ENCODE measurements around the gene MDFI.
A peak's percentile ranks its signal among the peaks of the same experiment; 100 is the strongest.
"Not testable (repeated sequence)": the region's sequence is repeated elsewhere in the genome, so short reads cannot be mapped to it uniquely, and the experiment has no call there.

MDFI gene

DNA sequence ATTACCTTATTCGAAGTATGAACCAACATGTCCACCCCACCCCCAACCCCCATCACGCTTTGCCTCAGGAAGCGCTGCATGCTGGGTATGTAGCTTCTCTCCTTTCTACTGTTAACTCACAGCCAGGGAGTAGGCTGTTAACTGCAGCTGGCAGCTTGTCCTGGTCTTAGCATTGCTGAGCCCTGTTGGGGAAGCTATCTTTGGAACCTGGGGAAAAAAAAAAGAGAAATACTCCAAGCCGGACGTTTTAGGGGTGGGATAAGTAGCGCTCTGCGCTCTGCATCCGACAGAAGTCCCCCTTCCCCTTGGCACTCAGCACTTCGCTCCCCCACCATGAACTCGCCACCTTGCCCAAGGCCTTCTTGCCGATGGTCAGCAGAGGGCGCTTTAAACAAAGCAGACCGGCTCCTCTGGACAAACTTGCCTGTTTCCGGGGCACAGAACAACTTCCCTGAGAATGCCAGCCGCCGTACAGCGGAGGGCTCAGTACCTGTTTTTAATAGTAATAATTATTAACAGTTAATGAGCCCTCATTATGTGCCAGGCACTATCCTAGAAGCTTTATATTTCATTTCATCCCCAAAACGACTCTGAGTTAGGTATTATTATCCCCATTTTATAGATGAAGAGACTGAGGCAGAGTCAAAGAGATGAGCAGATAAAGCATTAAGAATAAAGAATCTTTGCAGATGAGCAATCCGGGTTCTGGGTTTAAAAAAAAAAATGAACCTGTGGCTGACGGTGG, 35.2 kb upstream of the MDFI start:
- peak; percentile 56 for DNase-seq

DNA sequence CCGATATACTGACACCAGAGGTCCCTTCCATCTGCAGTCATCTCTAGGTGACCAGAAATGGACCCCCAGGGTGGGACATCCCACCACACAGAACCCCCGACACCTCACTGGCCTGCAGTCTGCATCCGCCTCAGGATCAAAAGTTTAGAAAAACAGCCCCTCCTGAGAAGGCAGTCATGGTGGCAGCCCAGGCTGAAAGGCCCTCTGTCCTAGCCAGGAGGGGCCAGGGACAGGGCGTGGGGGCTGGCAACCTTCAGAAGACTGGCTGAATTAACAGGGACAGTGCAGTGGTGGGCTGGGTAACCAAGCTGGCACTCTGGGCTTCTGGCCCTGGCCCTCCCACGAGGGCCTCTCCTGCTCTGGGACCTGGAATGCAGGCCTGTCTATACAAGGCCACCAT, 34.3 kb upstream of the MDFI start:
- DNase-seq: no peak

DNA sequence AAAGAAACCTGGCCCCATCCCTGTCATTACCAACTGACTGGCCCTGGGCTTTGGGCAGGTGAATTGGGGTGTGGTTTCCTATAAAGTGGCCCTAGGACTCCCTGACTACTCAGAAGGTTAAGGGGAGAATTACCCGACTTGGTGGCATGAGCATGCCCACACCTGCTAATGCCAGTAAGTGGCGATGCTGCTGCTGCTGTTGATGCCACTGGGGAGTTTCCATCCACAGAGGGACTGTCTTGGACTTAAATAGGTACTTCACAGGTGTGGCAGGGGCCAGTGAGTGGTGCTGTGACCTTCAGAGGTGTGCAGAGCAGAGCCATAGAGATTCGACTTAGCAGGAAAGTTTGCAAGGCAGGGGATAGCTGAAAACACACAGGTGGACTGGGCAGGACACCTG, 32.6 kb upstream of the MDFI start:
- no peak for DNase-seq

DNA sequence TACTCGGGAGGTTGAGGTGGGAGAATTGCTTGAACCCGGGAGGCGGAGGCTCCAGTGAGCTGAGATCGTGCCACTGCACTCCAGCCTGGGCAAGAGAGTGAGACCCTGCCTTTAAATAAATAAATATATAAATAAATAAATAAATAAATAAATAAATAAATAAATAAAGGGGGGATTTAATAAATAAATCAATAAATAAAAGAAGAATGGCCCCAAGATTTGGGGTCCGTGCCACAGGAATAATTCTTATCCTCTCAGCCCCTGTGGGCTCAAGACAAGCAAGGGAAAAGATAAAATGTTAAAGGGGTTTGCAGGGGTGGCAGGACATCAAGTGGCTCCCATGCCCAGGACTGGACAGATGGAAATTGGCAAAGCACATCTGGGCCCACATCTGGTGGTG, 31.2 kb upstream of the MDFI start:
- DNase-seq: no peak

- DNase-seq: no peak
Measured at GRCh38 chr6:41607736-41608135, 30.5 kb upstream of the MDFI start.

DNA sequence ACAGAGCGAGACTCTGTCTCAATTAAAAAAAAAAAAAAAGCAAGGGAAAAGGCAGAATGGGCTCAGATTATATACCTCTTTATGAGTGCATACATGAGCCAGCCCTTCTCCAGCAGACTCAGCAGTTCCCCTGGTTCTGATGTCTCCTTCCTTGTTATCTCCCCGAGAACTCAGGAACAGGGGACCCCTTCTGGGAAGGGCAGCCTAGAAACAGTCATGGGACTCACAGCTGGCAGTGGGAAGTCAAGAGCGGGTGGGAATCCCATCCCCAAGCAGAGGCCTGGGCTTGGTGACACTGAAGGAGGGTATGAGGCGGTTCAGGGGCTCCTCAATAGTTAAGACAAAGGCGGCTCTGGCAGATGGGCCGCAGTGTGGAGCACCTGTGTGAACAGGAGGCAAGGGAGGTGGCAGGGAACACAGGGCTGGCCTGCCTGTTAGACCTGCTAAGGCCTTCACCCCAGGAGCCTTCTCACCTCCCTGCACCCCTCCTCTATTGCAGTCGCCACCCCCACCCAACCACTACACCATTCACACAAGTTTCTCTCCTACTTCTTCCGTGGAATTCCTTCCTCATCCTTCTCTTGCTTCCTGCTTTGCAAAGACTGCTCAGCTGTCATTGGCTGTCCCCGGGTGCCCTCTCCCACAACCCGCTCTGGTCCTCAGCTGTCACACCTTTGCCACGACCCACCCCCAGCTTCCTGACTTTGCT, 29.7 kb upstream of the MDFI start:
- DNase-seq: no peak

GRCh38 chr6:41614715-41615114, 23.6 kb upstream of the MDFI start:
- no peak for DNase-seq

DNA sequence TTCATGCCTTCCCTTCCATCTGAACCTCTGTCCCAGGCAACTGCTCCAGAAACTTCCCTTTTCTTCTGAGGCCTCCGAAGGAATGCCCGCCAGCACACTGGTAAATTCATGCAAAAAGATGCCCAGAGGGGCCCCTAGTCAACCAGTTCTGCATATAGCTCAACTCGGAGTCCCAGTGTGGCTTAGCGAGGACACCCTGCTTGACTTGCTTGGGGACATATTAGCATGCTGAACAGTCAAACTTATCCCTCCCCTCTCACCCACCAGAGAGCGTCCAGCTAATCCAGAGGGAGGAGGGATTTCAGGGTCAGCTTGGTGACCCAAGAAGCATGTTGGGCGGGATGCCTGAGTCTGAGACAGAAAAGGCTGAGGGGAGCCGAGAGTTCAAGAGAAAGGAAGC, 23.0 kb upstream of the MDFI start:
- no peak for DNase-seq

DNA sequence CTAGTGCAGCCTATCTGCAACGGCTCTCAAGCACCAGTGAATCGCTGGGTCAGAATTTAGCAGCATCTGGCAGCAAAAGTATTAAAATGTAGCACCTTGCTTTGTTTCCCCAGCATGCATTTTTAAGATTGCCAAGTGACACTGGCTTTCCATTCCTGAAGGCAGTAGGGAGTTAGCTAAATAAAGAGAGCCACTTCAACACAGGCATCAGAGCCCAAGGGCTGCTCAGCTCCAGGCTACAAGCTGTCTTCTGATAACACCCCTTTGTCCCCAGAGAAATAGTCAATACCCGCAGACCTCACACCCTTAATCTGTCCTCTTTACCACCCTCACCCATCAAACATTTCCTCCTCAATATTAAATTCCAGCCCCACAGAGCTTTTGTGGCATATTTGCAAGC, 19.7 kb upstream of the MDFI start:
- no peak for DNase-seq

DNA sequence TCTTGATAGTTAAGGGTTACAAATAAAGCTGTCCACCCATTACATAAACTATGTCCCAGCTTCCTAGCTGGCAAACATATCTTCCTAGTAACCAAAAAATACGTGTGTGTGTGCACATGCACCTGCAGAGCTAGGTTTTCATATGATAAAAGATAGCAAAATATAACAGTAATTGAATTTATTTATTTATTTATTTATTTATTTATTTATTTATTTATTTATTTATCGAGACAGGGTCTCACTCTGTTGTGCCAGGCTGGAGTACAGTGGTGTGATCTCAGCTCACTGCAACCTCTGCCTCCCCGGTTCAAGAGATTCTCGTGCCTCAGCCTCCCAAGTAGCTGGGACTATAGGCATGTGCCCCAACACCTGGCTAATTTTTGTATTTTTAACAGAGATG, 19.1 kb upstream of the MDFI start:
- DNase-seq: not testable (repeated sequence)

- DNase-seq: no peak
Measured at GRCh38 chr6:41621367-41621766, 16.9 kb upstream of the MDFI start.

GRCh38 chr6:41621802-41622201, 16.5 kb upstream of the MDFI start:
- DNase-seq: no peak

- DNase-seq: no peak
Measured at GRCh38 chr6:41622206-41622988, 15.9 kb upstream of the MDFI start.

- no peak for DNase-seq
Measured at GRCh38 chr6:41623330-41623729, 14.9 kb upstream of the MDFI start.

DNA sequence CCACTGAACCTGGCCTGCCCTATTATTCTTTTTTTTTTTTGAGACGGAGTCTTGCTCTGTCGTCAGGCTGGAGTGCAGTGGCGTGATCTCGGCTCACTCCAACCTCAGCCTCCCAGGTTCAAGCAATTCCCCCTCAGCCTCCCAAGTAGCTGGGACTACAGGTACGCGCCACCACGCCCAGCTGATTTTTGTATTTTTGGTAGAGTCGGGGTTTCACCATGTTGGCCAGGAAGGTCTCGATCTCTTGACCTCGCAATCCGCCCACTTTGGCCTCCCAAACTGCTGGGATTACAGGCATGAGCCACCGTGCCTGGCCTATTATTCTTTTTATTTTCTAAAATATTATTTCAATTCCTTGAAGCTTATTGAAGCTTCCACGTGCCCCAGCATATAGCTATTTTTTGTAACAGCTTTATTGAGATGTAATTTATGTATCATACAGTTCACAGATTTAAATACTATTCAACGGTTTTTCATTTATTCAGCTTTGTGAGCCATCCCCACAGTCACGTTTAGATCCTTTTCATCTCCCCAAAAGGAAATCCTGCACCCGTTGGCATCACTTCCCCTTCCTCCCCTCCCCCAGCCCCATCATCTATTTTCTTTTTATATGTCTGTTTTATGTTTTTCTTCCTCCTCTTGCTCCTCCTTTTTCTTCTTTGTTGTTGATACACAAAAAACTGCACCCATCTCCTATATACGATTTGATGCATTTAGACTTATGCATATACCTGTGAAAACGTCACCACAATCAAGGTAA, 13.5 kb upstream of the MDFI start:
- no peak for DNase-seq

DNA sequence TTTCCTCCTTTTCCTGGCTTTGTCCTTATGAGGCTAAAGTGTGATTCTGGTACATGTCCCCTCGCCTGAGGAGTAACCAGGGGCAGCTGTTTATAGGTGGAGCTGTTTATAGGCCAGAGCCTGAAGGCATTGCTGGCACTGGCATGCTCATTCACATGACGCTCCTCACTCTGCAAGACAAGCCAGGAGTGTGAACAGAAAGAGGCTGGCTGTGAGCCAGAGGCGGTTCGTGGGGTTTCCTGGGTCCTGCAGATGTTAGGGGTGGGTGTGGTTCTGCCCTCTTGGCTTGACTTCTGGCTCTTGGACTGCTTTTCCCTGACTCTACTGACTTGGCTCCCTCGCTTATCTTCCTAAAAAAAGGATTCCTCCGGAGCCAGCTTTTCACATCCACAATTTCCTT, 12.8 kb upstream of the MDFI start:
- no peak for DNase-seq

DNA sequence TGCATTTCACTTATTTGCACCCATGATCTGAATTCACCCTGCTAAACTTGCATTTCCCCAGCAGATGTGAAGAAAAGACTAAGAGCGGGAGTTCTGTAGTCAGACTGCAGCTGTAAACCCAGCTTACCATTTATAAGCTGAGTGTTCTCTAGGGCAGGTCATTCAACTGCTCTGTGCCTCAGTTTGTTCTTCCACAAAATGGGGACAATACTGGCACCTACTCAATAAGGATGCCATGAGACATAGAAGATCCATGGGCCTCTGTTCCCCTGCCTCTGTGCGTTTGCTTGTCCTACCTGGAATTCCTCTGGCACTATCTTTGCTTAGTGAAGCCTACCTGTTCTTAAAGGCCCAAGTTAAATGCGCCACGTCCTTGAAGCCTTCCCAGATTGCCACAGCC, 12.2 kb upstream of the MDFI start:
- DNase-seq: no peak

- no peak for DNase-seq
Measured at GRCh38 chr6:41626917-41627316, 11.4 kb upstream of the MDFI start.

DNA sequence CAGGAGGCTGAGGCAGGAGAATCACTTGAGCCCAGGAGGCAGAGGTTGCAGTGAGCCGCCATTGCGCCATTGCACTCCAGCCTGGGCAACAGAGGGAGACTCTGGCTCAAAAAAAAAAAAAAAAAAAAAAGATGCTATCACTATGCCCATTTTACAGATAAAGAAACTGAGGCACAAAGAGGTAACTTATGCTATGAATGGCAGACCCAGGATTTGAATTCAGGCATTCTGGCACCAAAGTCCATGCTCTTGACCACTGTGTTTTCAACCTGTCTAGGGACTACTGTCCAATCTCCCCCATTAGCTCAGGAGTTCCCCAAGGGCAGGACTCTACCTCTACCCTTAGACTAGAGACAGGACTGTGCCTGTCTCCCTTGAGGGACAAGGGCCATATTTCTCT, 9.1 kb upstream of the MDFI start:
- no peak for DNase-seq

- DNase-seq: no peak
Measured at GRCh38 chr6:41630069-41630468, 8.2 kb upstream of the MDFI start.

GRCh38 chr6:41630946-41631345, 7.3 kb upstream of the MDFI start:
- DNase-seq: no peak

- no peak for DNase-seq
Measured at GRCh38 chr6:41633056-41633634, 5.1 kb upstream of the MDFI start.

DNA sequence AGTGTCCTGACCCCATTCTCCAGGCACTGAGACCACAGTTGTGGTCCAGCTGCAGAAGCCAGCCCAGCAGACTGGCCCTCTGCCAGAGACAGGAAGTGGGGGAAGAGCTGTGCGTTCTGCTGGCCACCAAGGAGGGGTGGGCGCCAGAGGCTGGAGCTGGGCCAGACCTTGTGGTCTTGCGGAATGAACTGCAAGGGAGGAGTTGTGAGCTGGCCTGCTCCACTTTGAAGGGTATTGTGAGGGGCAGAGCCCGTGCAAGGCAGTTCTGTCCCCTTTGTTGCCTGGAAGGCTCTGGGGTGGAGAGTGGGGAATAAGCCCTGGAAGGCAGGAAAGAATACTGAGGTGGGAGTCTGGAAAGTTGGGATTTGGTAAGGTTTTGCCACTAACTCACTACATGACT, 3.6 kb upstream of the MDFI start:
- DNase-seq: no peak
